K562 (cell line): ENCODE data around the gene OLFML2B. TPM values are rescaled to one million over a fixed set of nuclear protein-coding genes. Genes with fewer than 3 reads are reported as not detected.

ENCODE experiments used
- ATAC-seq: fragments of 200-7000 bp; cut with Tn5 transposase; 3 replicates; pipeline ENCODE4 v1.9.1; 2020; ENCODE audit warnings: moderate library complexity
- BruUV-seq: library from RNA; stranded (reverse); fragments of 400-500 nt; replicated peaks from 2 replicates; lab custom pipeline; 2021; lab: Mats Ljungman, UMichigan
- CTCF ChIA-PET: fragments of 300-600 bp; formaldehyde crosslinking; extraction: SDS; loops from one replicate; lab custom pipeline; 2021; ENCODE audit warnings: low intra/inter-chr PET ratio; lab: Yijun Ruan, JAX
- POLR2A ChIA-PET: fragments of 300-600, 350-650 bp; sonication (Branson Sonifier 250); formaldehyde crosslinking; extraction: SDS; loops from one replicate; lab custom pipeline; 2021; ENCODE audit warnings: antibody characterized with exemption, inconsistent platforms; lab: Yijun Ruan, JAX
- DNase-seq, 4 experiments: peaks; one replicate each; pipeline versions ENCODE4 v3.0.0 to v3.0.0-alpha.2; 2011 to 2018; ENCODE audit warnings: low spot score in 3 of 4, mixed read lengths in 3 of 4; ENCODE audit errors: extremely low read depth in 1 of 4
- FAIRE-seq: peaks from 2 replicates; lab custom pipeline; 2011; peaks lifted over from hg19 to GRCh38; lab: Jason Lieb, UNC
- H2AFZ ChIP-seq: 2 replicates; pipeline ENCODE4 v1.6.0; 2011; ENCODE audit warnings: low read depth, low read length, control low read depth, inconsistent platforms
- H3K27ac ChIP-seq: fragments of 200-600 bp; 3 replicates; pipeline ENCODE4 v1.8.0; 2011; ENCODE audit warnings: low read depth, mild to moderate bottlenecking, control low read depth, inconsistent platforms, low read length, moderate library complexity, mixed read lengths; ENCODE audit errors: extremely low read depth
- H3K27me3 ChIP-seq, 2 experiments: fragments of 300-600 bp in 1 of 2; 2 replicates in 1 of 2; 3 replicates in 1 of 2; pipeline versions ENCODE4 v1.6.0 to v1.8.0; 2011; ENCODE audit warnings: inconsistent platforms in 2 of 2, low read length in 2 of 2, mild to moderate bottlenecking in 1 of 2, mixed read lengths in 1 of 2, moderate library complexity in 1 of 2; ENCODE audit not compliant: control insufficient read depth in 2 of 2, insufficient read depth in 2 of 2
- H3K36me3 ChIP-seq: fragments of 300-600 bp; 3 replicates; pipeline ENCODE4 v1.8.0; 2011; ENCODE audit warnings: mild to moderate bottlenecking, low read length, inconsistent platforms; ENCODE audit not compliant: control insufficient read depth, insufficient read depth
- H3K4me1 ChIP-seq, 2 experiments: fragments of 200-600 bp in 1 of 2; replicated peaks in 1 of 2; 2 replicates in 1 of 2; 3 replicates in 1 of 2; pipeline versions ENCODE4 v1.5.1 to v1.8.0; 2011; ENCODE audit warnings: inconsistent platforms in 2 of 2, low read length in 2 of 2, mild to moderate bottlenecking in 1 of 2, mixed read lengths in 1 of 2, moderate library complexity in 1 of 2; ENCODE audit not compliant: control insufficient read depth in 2 of 2, insufficient read depth in 2 of 2
- H3K4me2 ChIP-seq: 2 replicates; pipeline ENCODE4 v1.6.1; 2011; ENCODE audit warnings: low read length, control low read depth, inconsistent platforms, mixed read lengths; ENCODE audit not compliant: insufficient read depth
- H3K4me3 ChIP-seq: fragments of 200-600 bp; sonication (generic), shearing (Covaris generic); 2 replicates; pipeline ENCODE4 v1.5.1; 2016; ENCODE audit warnings: control low read depth, inconsistent platforms
- H3K79me2 ChIP-seq: fragments of 200-600 bp; 3 replicates; pipeline ENCODE4 v1.8.0; 2011; ENCODE audit warnings: low read length, inconsistent platforms; ENCODE audit not compliant: control insufficient read depth, insufficient read depth
- H3K9ac ChIP-seq, 2 experiments: 2 replicates each; pipeline versions ENCODE4 v1.6.0 to v1.6.1; 2011; ENCODE audit warnings: low read depth in 2 of 2, low read length in 2 of 2, control low read depth in 1 of 2, inconsistent platforms in 1 of 2, mild to moderate bottlenecking in 1 of 2, mixed read lengths in 1 of 2; ENCODE audit not compliant: insufficient read depth in 1 of 2
- H3K9me1 ChIP-seq: one replicate; pipeline ENCODE4 v1.6.0; 2011; ENCODE audit warnings: inconsistent platforms, mild to moderate bottlenecking, low read length, moderate library complexity; ENCODE audit not compliant: control insufficient read depth, insufficient read depth
- H3K9me3 ChIP-seq: replicated peaks from 2 replicates; pipeline ENCODE4 v1.5.1; 2011; ENCODE audit warnings: low read depth, low read length, inconsistent platforms; ENCODE audit not compliant: control insufficient read depth, insufficient read depth
- H4K20me1 ChIP-seq: replicated peaks from 2 replicates; pipeline ENCODE4 v1.6.1; 2011; ENCODE audit warnings: low read length, inconsistent platforms, mixed read lengths; ENCODE audit not compliant: control insufficient read depth, insufficient read depth
- BHLHE40 ChIP-seq: IDR thresholded peaks from 2 replicates; pipeline ENCODE4 v1.6.1; 2011; ENCODE audit warnings: low read length, improper control_type of control experiment
- CBFA2T3 ChIP-seq: fragments of 450-650 bp; IDR thresholded peaks from 2 replicates; pipeline ENCODE4 v1.6.1; 2017
- CREB3L1 ChIP-seq: fragments of 450-650 bp; IDR thresholded peaks from 2 replicates; pipeline ENCODE4 v1.6.1; 2014; ENCODE audit warnings: low read depth, mild to moderate bottlenecking, moderate library complexity, borderline replicate concordance
- DEAF1 ChIP-seq: fragments of 450-650 bp; formaldehyde crosslinking; IDR thresholded peaks from 2 replicates; pipeline ENCODE4 v1.4.0; 2020; ENCODE audit warnings: mild to moderate bottlenecking, moderate library complexity
- ELK3 ChIP-seq: fragments of 450-650 bp; formaldehyde crosslinking; IDR thresholded peaks from 2 replicates; pipeline ENCODE4 v1.4.0; 2020; ENCODE audit warnings: mild to moderate bottlenecking
- ETV6 ChIP-seq, 3 experiments: fragments of 150-350 bp in 1 of 3; sonication (generic) in 1 of 3; formaldehyde crosslinking in 1 of 3; IDR thresholded peaks; 2 replicates each; pipeline versions ENCODE4 v1.6.1 to v1.8.0; 2014 to 2022; ENCODE audit warnings: borderline replicate concordance in 2 of 3, low read depth in 2 of 3, antibody characterized with exemption in 1 of 3, low read length in 1 of 3, mild to moderate bottlenecking in 1 of 3, missing genetic modification reagents in 1 of 3
- GABPA ChIP-seq: fragments of 200-800 bp; sonication (Bioruptor generic); conservative IDR thresholded peaks from 2 replicates; pipeline ENCODE4 v1.6.1; 2016; ENCODE audit warnings: low read depth, missing genetic modification characterization, missing compliant biosample characterization
- HES1 ChIP-seq: fragments of 450-650 bp; IDR thresholded peaks from 2 replicates; pipeline ENCODE4 v1.6.1; 2016; ENCODE audit warnings: low read depth, mild to moderate bottlenecking, moderate library complexity
- NFXL1 ChIP-seq: fragments of 450-650 bp; formaldehyde crosslinking; IDR thresholded peaks from 2 replicates; pipeline ENCODE4 v1.4.0; 2021; ENCODE audit warnings: mild to moderate bottlenecking
- NR2F6 ChIP-seq: fragments of 450-650 bp; formaldehyde crosslinking; IDR thresholded peaks from 2 replicates; pipeline ENCODE4 v1.4.0; 2020; ENCODE audit warnings: mild to moderate bottlenecking
- PHF8 ChIP-seq: fragments of 200-600 bp; sonication (generic); IDR thresholded peaks from 2 replicates; pipeline ENCODE4 v1.6.1; 2012; ENCODE audit warnings: mixed run types, mild to moderate bottlenecking, inconsistent platforms, low read length, moderate library complexity, borderline replicate concordance
- SNIP1 ChIP-seq: fragments of 450-650 bp; IDR thresholded peaks from 2 replicates; pipeline ENCODE4 v1.7.1; 2017; ENCODE audit warnings: low read depth, mild to moderate bottlenecking
- SPI1 ChIP-seq: IDR thresholded peaks from 2 replicates; pipeline ENCODE4 v1.6.1; 2011; ENCODE audit warnings: low read depth, low read length, control low read depth, borderline replicate concordance
- ZC3H4 ChIP-seq: sonication (generic); formaldehyde crosslinking; IDR thresholded peaks from 2 replicates; pipeline ENCODE4 v1.9.0; 2021; ENCODE audit warnings: missing genetic modification reagents, borderline replicate concordance
- ZFP1 ChIP-seq: fragments of 450-650 bp; formaldehyde crosslinking; IDR thresholded peaks from 2 replicates; pipeline ENCODE4 v1.4.0; 2020; ENCODE audit warnings: mild to moderate bottlenecking, mixed read lengths
- ZNF121 ChIP-seq: sonication (generic); formaldehyde crosslinking; conservative IDR thresholded peaks from 2 replicates; pipeline ENCODE4 v1.8.0; 2022; ENCODE audit warnings: missing genetic modification reagents
- ZNF217 ChIP-seq: sonication (generic); formaldehyde crosslinking; IDR thresholded peaks from 2 replicates; pipeline ENCODE4 v1.8.0; 2022; ENCODE audit warnings: mild to moderate bottlenecking, missing genetic modification reagents
- ZNF444 ChIP-seq: fragments of 250-450 bp; sonication (Bioruptor Pico); IDR thresholded peaks from 2 replicates; pipeline ENCODE4 v1.4.0; 2020; ENCODE audit warnings: mild to moderate bottlenecking, moderate library complexity
- WGBS: fragments of 100-300 bp; shearing (Covaris generic); methylation state at CpG from one replicate; pipeline ENCODE4 v1.1.6; 2016; ENCODE audit warnings: low coverage, mixed read lengths; ENCODE audit not compliant: insufficient coverage; ENCODE audit errors: missing lambda C conversion rate; 5-methylcytosine and 5-hydroxymethylcytosine counted together
- in situ Hi-C: fragments of 300-500 bp; cut with MboI; formaldehyde crosslinking; loops from 4 replicates; pipeline ENCODE4 v1.15.0; 2018; ENCODE audit warnings: inconsistent platforms, mixed read lengths
- intact Hi-C: fragments of 100-400 bp; cut with micrococcal nuclease; formaldehyde crosslinking; loops from 2 replicates; pipeline ENCODE4 v1.14.2; 2022
- polyA plus RNA-seq, 8 experiments: library from polyadenylated mRNA; depleted of rRNA in 4 of 8; stranded (reverse) in 5 of 8; unstranded in 3 of 8; fragments of >200 nt; fragmentation: Nextera tagmentation in 2 of 8; fragmentation: Illumina TruSeq in 1 of 8; extraction: Ambion mirVana in 2 of 8; extraction: Trizol in 1 of 8; gene quantifications; 2 replicates each; pipeline versions ENCODE4 v1.2.1 to v1.2.3, GENCODE V29; 2011 to 2014; ENCODE audit warnings: inconsistent platforms in 1 of 8, missing spikeins in 1 of 8
- total RNA-seq, 7 experiments: library from RNA; depleted of rRNA in 6 of 7; stranded (reverse); fragments of >200 nt in 6 of 7; fragmentation: Illumina TruSeq in 2 of 7; extraction: Trizol in 2 of 7; gene quantifications; 2 replicates each; pipeline versions ENCODE4 v1.2.1 to v1.2.3, GENCODE V29; 2011 to 2021; ENCODE audit warnings: low replicate concordance in 1 of 7

OLFML2B gene
- total and polyA plus RNA-seq, 9 of the 15 experiments (the other 6 are each of a cell fraction or from before 2014, with no cell fraction given), result not detected

- POLR2A ChIA-PET, result interaction anchor here (1.0 kb wide), 1 partner anchor 25 kb away, joined by 4 read pairs; no protein-coding TSS in a partner anchor
- H3K9ac ChIP-seq, result no peak overlapping the region
- intact Hi-C loops, result no loop called here
- FAIRE-seq, result no peak
- H3K79me2 ChIP-seq, result no peaks in the 10 kb centered on the region
- H3K36me3 ChIP-seq, result no peaks in the 10 kb centered on the region
- ATAC-seq, result no peak
- in situ Hi-C loops, result loop anchor here (5.0 kb wide), 1 partner anchor 210 kb away; no protein-coding TSS in a partner anchor
- H3K9me1 ChIP-seq, result no peaks in the 10 kb centered on the region
- TF ChIP-seq ZNF121 (CRISPR knock-in tag) (no peak), NFXL1 (CRISPR knock-in tag) (no peak), CREB3L1 (no peak), ZC3H4 (no peak), ZFP1 (CRISPR knock-in tag) (no peak), GABPA (no peak), CBFA2T3 (no peak), NR2F6 (no peak), DEAF1 (CRISPR knock-in tag) (no peak), HES1 (no peak), ELK3 (CRISPR knock-in tag) (no peak), ZNF444 (no peak), BHLHE40 (no peak), SPI1 (no peak), ZNF217 (CRISPR knock-in tag) (no peak), ETV6 (IDR thresholded peaks at IDR 0.05; ENCODE audit: borderline replicate concordance in 1 of 2, low read depth in 2 of 2, low read length in 1 of 2) (no peak), ETV6 (CRISPR knock-in tag; IDR thresholded peaks at IDR 0.05; ENCODE audit: borderline replicate concordance) (no peak), PHF8 (no peak), SNIP1 (no peak)
- TF ChIP-seq, all 486 proteins: peak for 0
- Histone ChIP-seq H2AFZ (no peak overlapping the region), H3K4me1 (no peaks in the 10 kb centered on the region), H3K27ac (no peak overlapping the region), H3K9me3 (no peaks in the 10 kb centered on the region), H3K4me3 (no peak overlapping the region), H3K27me3 (peaks cover 0 to 7% of the 10 kb centered on the region in 2 experiments; a peak in 1 of 5 replicates), H3K4me2 (no peak overlapping the region), H4K20me1 (no peaks in the 10 kb centered on the region)
- WGBS, result 3% methylated on average over 4 of the region's 4 CpGs
- no peak for DNase-seq
- no TSS peak for BruUV-seq
- CTCF ChIA-PET, result no interaction called here
Observed at GRCh38 chr1:162062542-162063015, 38.9 kb upstream of the OLFML2B start.
